ENCODE results near the gene TMCO4.
A peak's percentile ranks its signal among the peaks of the same experiment; 100 is the strongest.
"Not testable (repeated sequence)": the region's sequence is repeated elsewhere in the genome, so short reads cannot be mapped to it uniquely, and the experiment has no call there.

Gene TMCO4

GRCh38 chr1:19799230-19800075, at the start of gene TMCO4:
Gene TMCO4 (minus strand): TSS chr1:19799916. CDS start chr1:19780758, 19,158 bp downstream.
- H4K20me1 ChIP-seq = no peaks in the 10 kb centered on the region
- peak within 1 kb of the TSS; percentile 58 to 82 (median 68) for H3K4me3 ChIP-seq
- H3K27me3 ChIP-seq = no peaks in the 10 kb centered on the region
- peak within 1 kb of the TSS; percentile 85 to 97 (median 91) for H3K27ac ChIP-seq
- peak within 1 kb of the TSS; percentile 87 to 97 (median 93) for H3K4me2 ChIP-seq
- peaks cover 0 to 15% (median 0%) of the 10 kb centered on the region in 11 experiments; a peak in 2 of 22 replicates for H3K36me3 ChIP-seq
- no peak for TF ChIP-seq Cebpa-rat (IDR thresholded peaks at IDR 0.05)
- peaks cover 18 to 34% (median 27%) of the 10 kb centered on the region in 10 experiments for H3K4me1 ChIP-seq
- peak within 1 kb of the TSS; percentile 84 to 94 (median 90) for H3K9ac ChIP-seq
- no peaks in the 10 kb centered on the region for H3K9me3 ChIP-seq (replicated peaks in 1 of 11)

- not testable (repeated sequence) for H3K4me3 ChIP-seq; H3K9me3 ChIP-seq (replicated peaks in 1 of 11); H3K36me3 ChIP-seq; H3K27ac ChIP-seq; H3K4me1 ChIP-seq; H3K4me2 ChIP-seq; H4K20me1 ChIP-seq; H3K27me3 ChIP-seq; H3K9ac ChIP-seq
Observed at GRCh38 chr1:19849307-19849706, 49.6 kb upstream of the TMCO4 start.

DNA sequence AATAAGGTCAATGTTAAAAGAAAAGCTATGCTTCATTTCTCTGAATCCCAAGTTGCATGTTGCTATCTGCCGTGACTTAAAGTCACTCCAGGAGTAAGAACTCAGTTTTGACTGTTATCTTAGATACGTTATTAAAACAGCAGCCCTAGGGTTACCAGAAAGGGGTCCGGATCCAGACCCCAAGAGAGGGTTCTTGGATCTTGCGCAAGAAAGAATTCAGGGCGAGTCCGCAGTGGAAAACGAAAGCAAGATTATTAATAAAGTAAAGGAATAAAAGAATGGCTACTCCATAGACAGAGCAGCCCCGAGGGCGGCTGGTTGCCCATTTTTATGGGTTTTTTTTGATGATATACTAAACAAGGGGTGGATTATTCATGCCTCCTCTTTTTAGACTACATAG, 47.6 kb upstream of the TMCO4 start:
- not testable (repeated sequence) for H3K4me2 ChIP-seq; H3K27ac ChIP-seq; H3K27me3 ChIP-seq; H3K36me3 ChIP-seq; H3K9ac ChIP-seq; H4K20me1 ChIP-seq; H3K9me3 ChIP-seq (replicated peaks in 1 of 11); H3K4me1 ChIP-seq; H3K4me3 ChIP-seq
- peak in 6 of 11 experiments; percentile 20 to 70 (median 28); a peak in 6 of 22 replicates for TF ChIP-seq Cebpa-rat (IDR thresholded peaks at IDR 0.05)

- no peak overlapping the region for H3K27ac ChIP-seq
- no peak overlapping the region for H3K4me2 ChIP-seq
- H3K4me3 ChIP-seq = no peak overlapping the region
- H3K4me1 ChIP-seq = 0 out of 20 replicates have a peak, but pooled peaks cover 0 to 4% (median 0%) of the 10 kb centered on the region in 10 experiments
- no peaks in the 10 kb centered on the region for H4K20me1 ChIP-seq
- no peak for TF ChIP-seq Cebpa-rat (IDR thresholded peaks at IDR 0.05)
- no peaks in the 10 kb centered on the region for H3K9me3 ChIP-seq (replicated peaks in 1 of 11)
- no peaks in the 10 kb centered on the region for H3K27me3 ChIP-seq
- no peak overlapping the region for H3K9ac ChIP-seq
- H3K36me3 ChIP-seq = no peaks in the 10 kb centered on the region
Observed at GRCh38 chr1:19846338-19846737, 46.6 kb upstream of the TMCO4 start.

- Histone ChIP-seq H3K27ac (no peak overlapping the region), H4K20me1 (no peaks in the 10 kb centered on the region), H3K9ac (no peak overlapping the region)
Observed at GRCh38 chr1:19845555-19845954, 45.8 kb upstream of the TMCO4 start.

DNA sequence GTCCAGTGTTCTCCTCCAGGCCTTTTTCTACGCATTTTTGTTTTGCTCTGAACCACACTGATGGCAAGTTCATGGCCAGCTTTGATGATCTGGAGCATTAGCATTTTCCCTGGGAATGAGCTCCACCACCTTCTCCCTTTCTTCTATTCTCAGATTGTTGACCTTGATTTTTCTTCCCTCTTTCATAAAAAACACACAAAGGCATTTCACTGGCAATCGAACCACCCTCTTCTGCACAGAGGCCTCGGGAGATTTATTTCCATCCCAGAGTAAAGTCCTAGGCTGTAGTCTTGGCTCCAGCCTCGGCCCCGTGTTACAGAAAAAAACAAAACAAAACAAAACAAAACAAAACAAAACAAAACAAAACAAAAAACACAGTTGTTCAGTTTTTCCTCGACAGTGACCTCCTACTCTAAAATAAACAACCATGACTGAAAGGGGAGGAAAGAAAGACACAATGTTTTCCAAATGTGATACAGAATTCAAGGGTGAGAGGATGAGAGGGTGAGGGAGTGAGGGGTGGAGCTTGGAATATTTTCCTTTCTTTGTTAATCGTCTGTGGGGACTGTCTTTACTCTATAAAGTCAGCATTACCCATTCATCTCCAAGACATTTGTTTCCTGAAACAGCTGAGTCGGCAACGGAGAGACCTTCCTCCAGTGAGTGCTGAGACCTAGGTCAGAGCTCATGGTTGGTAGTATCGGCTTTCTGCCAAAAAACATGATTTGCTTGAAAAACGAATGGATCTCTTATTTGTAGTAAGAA, 45.2 kb upstream of the TMCO4 start:
- Histone ChIP-seq H4K20me1 (no peaks in the 10 kb centered on the region), H3K4me3 (no peak overlapping the region), H3K27me3 (no peaks in the 10 kb centered on the region), H3K36me3 (no peaks in the 10 kb centered on the region), H3K9me3 (replicated peaks in 1 of 11) (no peaks in the 10 kb centered on the region; a peak in 1 of 22 replicates), H3K27ac (no peak overlapping the region), H3K9ac (no peak overlapping the region), H3K4me1 (0 out of 20 replicates have a peak, but pooled peaks cover 0 to 4% (median 0%) of the 10 kb centered on the region in 10 experiments), H3K4me2 (peak overlapping the region in 1 of 11 experiments; percentile 24; a peak in 1 of 22 replicates)
- TF ChIP-seq Cebpa-rat (IDR thresholded peaks at IDR 0.05) = no peak

More at GRCh38 chr1:19845555-19845954, 45.8 kb upstream of the TMCO4 start:
- peak in 1 of 11 experiments; percentile 36; a peak in 2 of 22 replicates for TF ChIP-seq Cebpa-rat (IDR thresholded peaks at IDR 0.05)
- Histone ChIP-seq H3K36me3 (no peaks in the 10 kb centered on the region), H3K4me1 (0 out of 20 replicates have a peak, but pooled peaks cover 0 to 4% (median 0%) of the 10 kb centered on the region in 10 experiments), H3K9me3 (replicated peaks in 1 of 11) (no peaks in the 10 kb centered on the region; a peak in 1 of 22 replicates), H3K4me3 (no peak overlapping the region), H3K27me3 (no peaks in the 10 kb centered on the region), H3K4me2 (peak overlapping the region in 1 of 11 experiments; percentile 24; a peak in 1 of 22 replicates)

- no peak for TF ChIP-seq Cebpa-rat (IDR thresholded peaks at IDR 0.05)
- Histone ChIP-seq H3K9ac (no peak overlapping the region), H3K9me3 (replicated peaks in 1 of 11) (peaks cover 0 to 4% (median 0%) of the 10 kb centered on the region in 11 experiments; a peak in 1 of 22 replicates), H3K36me3 (no peaks in the 10 kb centered on the region), H4K20me1 (no peaks in the 10 kb centered on the region), H3K4me1 (peaks cover 0 to 25% (median 2%) of the 10 kb centered on the region in 10 experiments; a peak in 5 of 20 replicates), H3K4me3 (no peak overlapping the region), H3K27ac (no peak overlapping the region), H3K27me3 (no peaks in the 10 kb centered on the region), H3K4me2 (no peak overlapping the region)
Observed at GRCh38 chr1:19840228-19840627, 40.5 kb upstream of the TMCO4 start.

- no peaks in the 10 kb centered on the region for H4K20me1 ChIP-seq
- no peaks in the 10 kb centered on the region for H3K27me3 ChIP-seq
- no peaks in the 10 kb centered on the region for H3K36me3 ChIP-seq
- peaks cover 0 to 25% (median 1%) of the 10 kb centered on the region in 10 experiments; a peak in 5 of 20 replicates for H3K4me1 ChIP-seq
- H3K9me3 ChIP-seq (replicated peaks in 1 of 11) = peaks cover 0 to 4% (median 0%) of the 10 kb centered on the region in 11 experiments; a peak in 1 of 22 replicates
- H3K4me2 ChIP-seq = peak overlapping the region in 1 of 11 experiments; percentile 9; a peak in 2 of 22 replicates
- H3K27ac ChIP-seq = peak overlapping the region in 2 of 11 experiments; percentile 39 to 64; a peak in 3 of 22 replicates
- H3K4me3 ChIP-seq = no peak overlapping the region
- no peak for TF ChIP-seq Cebpa-rat (IDR thresholded peaks at IDR 0.05)
- H3K9ac ChIP-seq = no peak overlapping the region
Observed at GRCh38 chr1:19837866-19838265, 38.1 kb upstream of the TMCO4 start.

DNA sequence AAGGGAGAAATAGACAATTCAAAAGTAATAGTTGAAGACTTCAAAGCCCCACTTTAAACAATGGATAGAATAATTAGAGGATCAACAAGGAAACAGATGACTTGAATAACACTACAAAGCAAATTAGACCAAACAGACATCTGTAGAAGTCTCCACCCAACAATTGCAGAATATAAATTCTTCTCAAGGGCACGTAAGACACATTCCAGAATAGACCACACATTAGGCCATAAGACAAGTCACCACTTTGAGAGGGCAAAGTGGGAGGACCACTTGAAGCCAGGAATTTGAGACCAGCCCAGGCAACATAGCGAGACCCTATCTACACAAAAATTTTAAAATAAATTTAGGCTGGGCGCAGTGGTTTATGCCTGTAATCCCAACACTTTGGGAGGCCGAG, 35.9 kb upstream of the TMCO4 start:
- Histone ChIP-seq H3K27me3 (no peaks in the 10 kb centered on the region), H3K36me3 (no peaks in the 10 kb centered on the region), H3K4me2 (no peak overlapping the region), H3K9ac (no peak overlapping the region), H3K9me3 (replicated peaks in 1 of 11) (peaks cover 11 to 23% (median 18%) of the 10 kb centered on the region in 11 experiments), H4K20me1 (no peaks in the 10 kb centered on the region), H3K4me1 (peaks cover 0 to 25% (median 1%) of the 10 kb centered on the region in 10 experiments; a peak in 5 of 20 replicates), H3K4me3 (no peak overlapping the region), H3K27ac (no peak overlapping the region)
- no peak for TF ChIP-seq Cebpa-rat (IDR thresholded peaks at IDR 0.05)
